Breast epithelium (tissue), 3 donors: Measurements from ENCODE around the gene PARP3.

Experiments
- CTCF ChIP-seq, 3 donors: fragments of 450-650 bp; IDR thresholded peaks; one replicate each; pipeline ENCODE4 v1.5.1; 2016 to 2017; ENCODE audit warnings: antibody characterized with exemption in 3 of 3, mild to moderate bottlenecking in 3 of 3, moderate library complexity in 3 of 3
- POLR2A ChIP-seq: fragments of 450-650 bp; IDR thresholded peaks from one replicate; pipeline ENCODE4 v1.6.1; 2016; ENCODE audit warnings: antibody characterized with exemption, mild to moderate bottlenecking, moderate library complexity
- POLR2AphosphoS5 ChIP-seq, 3 donors: sonication (generic); formaldehyde crosslinking; IDR thresholded peaks; one replicate each; pipeline ENCODE4 v1.6.1; 2017; ENCODE audit warnings: antibody characterized with exemption in 3 of 3

- no peak for TF ChIP-seq CTCF (IDR thresholded peaks at IDR 0.05)
- TF ChIP-seq POLR2A, result no peak
- TF ChIP-seq POLR2AphosphoS5 (IDR thresholded peaks at IDR 0.05), result no peak
Measured at GRCh38 chr3:51994530-51994929, 52.4 kb downstream of the PARP3 start.
